C4-2B (cell line): ENCODE measurements around the gene DEFB119.

Source experiments
- H3K27ac ChIP-seq: fragments of 450-650 bp; 2 replicates; pipeline ENCODE4 v1.5.1; 2017
- ZFX ChIP-seq: fragments of 450-650 bp; IDR thresholded peaks from 2 replicates; pipeline ENCODE4 v1.6.1; 2017
- TF ChIP-seq, protein P1 (sequence below): fragments of 450-650 bp; conservative IDR thresholded peaks from 2 replicates; pipeline ENCODE4 v1.5.1; 2017; ENCODE audit warnings: mild to moderate bottlenecking

The DEFB119 gene

DNA sequence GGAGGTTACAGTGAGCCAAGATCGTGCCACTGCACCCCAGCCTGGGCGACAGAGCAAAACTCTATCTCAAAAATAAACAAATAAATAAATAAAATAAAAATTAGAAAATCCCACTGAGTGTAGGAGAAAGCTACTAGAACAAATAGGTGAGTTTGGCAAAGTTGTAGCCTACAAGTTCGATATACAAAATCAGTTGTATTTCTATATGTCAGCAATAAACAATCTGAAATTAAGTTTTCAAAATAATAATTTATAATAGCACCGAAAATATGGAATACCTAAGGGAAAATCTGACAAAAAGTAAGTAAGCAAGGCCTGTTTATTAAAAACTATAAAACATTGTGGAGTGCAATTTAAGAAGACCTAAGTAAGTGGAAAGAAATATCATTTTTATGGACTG is 27.1 kb downstream of the DEFB119 start:
- no peak overlapping the region for H3K27ac ChIP-seq
- TF ChIP-seq, protein P1, sequence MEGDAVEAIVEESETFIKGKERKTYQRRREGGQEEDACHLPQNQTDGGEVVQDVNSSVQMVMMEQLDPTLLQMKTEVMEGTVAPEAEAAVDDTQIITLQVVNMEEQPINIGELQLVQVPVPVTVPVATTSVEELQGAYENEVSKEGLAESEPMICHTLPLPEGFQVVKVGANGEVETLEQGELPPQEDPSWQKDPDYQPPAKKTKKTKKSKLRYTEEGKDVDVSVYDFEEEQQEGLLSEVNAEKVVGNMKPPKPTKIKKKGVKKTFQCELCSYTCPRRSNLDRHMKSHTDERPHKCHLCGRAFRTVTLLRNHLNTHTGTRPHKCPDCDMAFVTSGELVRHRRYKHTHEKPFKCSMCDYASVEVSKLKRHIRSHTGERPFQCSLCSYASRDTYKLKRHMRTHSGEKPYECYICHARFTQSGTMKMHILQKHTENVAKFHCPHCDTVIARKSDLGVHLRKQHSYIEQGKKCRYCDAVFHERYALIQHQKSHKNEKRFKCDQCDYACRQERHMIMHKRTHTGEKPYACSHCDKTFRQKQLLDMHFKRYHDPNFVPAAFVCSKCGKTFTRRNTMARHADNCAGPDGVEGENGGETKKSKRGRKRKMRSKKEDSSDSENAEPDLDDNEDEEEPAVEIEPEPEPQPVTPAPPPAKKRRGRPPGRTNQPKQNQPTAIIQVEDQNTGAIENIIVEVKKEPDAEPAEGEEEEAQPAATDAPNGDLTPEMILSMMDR = no peak
- no peak for TF ChIP-seq ZFX

DNA sequence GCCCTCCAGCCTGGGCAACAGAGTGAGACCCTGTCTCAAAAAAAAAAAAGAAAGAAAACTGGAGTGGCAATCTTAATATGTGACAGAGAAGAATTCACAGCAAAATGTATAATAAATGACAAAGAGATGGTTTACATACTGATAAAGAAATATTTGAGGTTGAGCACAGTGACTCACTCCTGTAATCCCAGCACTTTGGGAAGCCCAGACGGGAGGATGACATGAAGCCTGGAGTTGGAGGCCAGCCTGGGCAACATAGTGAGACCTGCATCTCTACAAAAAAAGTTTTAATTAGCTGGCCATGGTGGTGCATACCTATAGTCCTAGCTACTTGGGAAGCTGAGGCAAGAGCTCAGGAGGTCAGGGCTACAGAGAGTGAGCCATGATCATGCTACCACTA is 34.4 kb downstream of the DEFB119 start:
- no peak overlapping the region for H3K27ac ChIP-seq
- TF ChIP-seq, protein P1 = no peak
- TF ChIP-seq ZFX = no peak

DNA sequence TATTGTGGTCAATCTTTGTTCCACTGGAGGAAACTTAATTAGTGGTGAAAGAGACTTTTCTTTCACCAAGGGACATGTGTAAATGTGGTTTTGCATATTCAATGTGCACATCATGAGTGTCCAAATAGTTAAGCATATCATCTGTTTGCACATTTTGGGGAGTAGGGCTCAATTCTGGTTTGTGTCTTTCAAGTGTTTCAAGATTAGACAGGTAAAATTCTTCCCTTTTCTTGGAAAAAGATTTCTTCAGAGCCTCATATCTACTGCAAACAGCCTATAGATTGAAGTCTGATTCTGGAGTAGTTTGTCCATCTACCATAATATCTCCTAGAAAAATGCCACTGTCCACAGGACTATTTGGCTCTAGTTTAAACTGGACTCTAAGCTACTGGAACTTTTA is 48.9 kb downstream of the DEFB119 start:
- no peak for TF ChIP-seq ZFX
- TF ChIP-seq, protein P1 = no peak
- no peak overlapping the region for H3K27ac ChIP-seq

DNA sequence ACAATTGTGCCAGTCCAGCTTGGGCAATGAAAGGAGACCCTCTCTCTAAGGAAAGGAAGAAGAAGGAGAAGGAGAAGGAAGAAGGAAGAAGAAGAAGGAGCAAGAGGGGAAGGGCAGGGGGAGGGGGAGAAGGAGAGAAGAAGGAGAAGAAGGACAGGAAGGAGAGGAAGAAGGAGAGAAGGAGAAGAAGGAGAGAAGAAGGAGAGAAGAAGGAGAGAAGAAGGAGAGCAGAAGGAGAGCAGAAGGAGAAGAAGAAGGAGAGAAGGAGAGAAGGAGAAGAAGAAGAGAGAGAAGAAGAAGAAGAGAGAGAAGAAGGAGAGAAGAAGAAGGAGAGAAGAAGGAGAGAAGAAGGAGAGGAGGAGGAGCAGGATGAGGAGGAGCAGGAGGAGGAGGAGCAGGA is 59.5 kb downstream of the DEFB119 start:
- no peak overlapping the region for H3K27ac ChIP-seq
- TF ChIP-seq ZFX = no peak
- TF ChIP-seq, protein P1 = no peak
